ENCODE measurements around the gene RNF224.

DNA sequence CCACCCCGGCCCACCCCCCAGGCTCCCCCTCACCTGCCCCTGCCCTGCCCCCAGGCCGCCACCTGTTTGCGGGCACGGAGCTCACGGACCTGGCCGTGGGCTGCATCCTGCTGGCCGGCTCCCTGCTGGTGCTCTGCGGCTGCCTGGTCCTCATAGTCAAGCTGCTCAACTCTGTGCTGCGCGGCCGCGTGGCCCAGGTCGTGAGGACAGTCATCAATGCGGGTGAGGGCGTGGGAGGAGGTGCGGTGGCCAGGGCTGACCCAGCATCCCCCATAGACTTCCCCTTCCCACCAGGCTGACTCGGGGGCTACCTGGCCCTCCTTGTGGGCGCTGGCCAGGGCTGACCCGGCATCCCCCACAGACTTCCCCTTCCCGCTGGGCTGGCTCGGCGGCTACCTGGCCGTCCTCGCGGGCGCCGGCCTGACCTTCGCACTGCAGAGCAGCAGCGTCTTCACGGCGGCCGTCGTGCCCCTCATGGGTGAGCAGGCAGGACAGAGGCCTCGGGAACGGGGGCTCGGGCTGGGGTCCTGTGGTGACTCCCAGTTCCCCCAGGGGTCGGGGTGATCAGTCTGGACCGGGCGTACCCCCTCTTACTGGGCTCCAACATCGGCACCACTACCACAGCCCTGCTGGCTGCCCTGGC, 6.9 kb downstream of the RNF224 start:
- TF ChIP-seq, protein P1, sequence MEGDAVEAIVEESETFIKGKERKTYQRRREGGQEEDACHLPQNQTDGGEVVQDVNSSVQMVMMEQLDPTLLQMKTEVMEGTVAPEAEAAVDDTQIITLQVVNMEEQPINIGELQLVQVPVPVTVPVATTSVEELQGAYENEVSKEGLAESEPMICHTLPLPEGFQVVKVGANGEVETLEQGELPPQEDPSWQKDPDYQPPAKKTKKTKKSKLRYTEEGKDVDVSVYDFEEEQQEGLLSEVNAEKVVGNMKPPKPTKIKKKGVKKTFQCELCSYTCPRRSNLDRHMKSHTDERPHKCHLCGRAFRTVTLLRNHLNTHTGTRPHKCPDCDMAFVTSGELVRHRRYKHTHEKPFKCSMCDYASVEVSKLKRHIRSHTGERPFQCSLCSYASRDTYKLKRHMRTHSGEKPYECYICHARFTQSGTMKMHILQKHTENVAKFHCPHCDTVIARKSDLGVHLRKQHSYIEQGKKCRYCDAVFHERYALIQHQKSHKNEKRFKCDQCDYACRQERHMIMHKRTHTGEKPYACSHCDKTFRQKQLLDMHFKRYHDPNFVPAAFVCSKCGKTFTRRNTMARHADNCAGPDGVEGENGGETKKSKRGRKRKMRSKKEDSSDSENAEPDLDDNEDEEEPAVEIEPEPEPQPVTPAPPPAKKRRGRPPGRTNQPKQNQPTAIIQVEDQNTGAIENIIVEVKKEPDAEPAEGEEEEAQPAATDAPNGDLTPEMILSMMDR (IDR thresholded peaks at IDR 0.05) = no peak
- TF ChIP-seq ZFX (IDR thresholded peaks at IDR 0.05; ENCODE audit: borderline replicate concordance) = no peak

Measured in 22Rv1 (cell line).